Measurements from ENCODE around the gene MYL7.
"Not testable (repeated sequence)": the region's sequence is repeated elsewhere in the genome, so short reads cannot be mapped to it uniquely, and the experiment has no call there.

The MYL7 gene

DNA sequence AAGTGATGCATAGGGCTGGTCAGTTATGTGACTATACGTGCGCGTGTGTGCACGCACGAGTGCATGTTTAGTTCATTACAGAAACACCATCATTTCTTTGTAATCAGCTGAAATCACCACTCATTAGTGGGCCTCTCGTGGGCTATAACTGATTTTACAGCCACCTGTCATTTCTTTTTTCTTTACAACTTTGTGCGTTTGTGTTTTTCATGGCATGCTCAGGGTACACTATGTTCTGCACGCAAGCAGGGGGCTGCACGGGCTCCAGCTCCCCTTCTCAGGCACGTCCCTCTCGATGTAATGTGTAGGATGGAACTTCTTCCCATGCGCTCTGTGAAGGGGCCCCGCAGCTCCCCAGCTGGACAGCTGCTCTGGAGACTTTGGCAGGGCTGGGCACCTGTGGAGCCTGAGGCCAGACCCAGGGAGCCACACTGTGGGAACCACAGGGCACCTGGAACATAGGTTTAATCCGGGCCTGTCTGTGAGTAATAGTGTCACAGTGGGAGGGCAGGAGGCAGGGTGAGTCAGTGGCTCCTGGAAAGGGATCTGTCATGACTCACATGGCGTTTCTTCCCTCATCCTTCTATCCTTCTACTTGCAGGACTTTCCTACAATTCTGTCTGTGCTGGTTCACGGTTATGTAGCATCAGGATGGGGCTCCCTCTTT, 43.2 kb upstream of the MYL7 start:
- H3K9me3 ChIP-seq (ENCODE audit: control insufficient read depth, insufficient read depth, low read length), result no peaks in the 10 kb centered on the region; the same call in 1 of the 2 replicates
- no peak overlapping the region for H3K4me3 ChIP-seq (ENCODE audit: low read length)
- H3K27me3 ChIP-seq (ENCODE audit: control insufficient read depth, insufficient read depth, low read length), result no peaks in the 10 kb centered on the region
- DNase-seq (ENCODE audit: low read depth, low spot score), result no peak
- no peaks in the 10 kb centered on the region for H3K36me3 ChIP-seq (ENCODE audit: control insufficient read depth, insufficient read depth, low read length)
- no peak overlapping the region for H3K27ac ChIP-seq (ENCODE audit: low read length)
- no CpG with 5 or more reads among the region's 16 CpGs for WGBS (ENCODE audit: insufficient coverage, insufficient read length)
- H3K4me1 ChIP-seq (ENCODE audit: control insufficient read depth, insufficient read depth, low read length), result peaks cover 3% of the 10 kb centered on the region; the same call in 1 of the 2 replicates

DNA sequence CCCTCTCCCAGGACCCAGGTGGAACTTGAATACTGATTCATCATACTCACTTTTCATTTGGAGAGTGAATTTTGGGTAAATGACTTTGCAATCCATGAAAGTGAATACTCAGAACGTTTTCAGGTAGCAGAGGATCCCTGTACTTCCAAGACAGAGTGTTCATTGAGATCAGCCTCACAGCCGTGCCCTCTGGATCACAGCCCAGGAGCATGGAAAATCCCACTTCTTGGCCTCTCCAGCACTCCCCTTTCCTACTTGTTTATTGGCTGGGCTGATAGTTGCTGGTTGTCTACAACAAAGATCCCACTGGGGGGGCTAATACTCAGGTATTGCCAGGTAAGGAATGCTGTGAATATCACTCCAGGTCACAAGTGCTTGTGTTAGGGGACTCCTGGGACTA, 42.3 kb upstream of the MYL7 start:
- whole genome bisulfite sequencing (ENCODE audit: insufficient coverage, insufficient read length), result no CpG with 5 or more reads among the region's 2 CpGs
- Histone ChIP-seq H3K4me3 (ENCODE audit: low read length) (no peak overlapping the region), H3K27me3 (ENCODE audit: control insufficient read depth, insufficient read depth, low read length) (no peaks in the 10 kb centered on the region), H3K36me3 (ENCODE audit: control insufficient read depth, insufficient read depth, low read length) (no peaks in the 10 kb centered on the region), H3K9me3 (ENCODE audit: control insufficient read depth, insufficient read depth, low read length) (no peaks in the 10 kb centered on the region; the same call in 1 of the 2 replicates), H3K27ac (ENCODE audit: low read length) (no peak overlapping the region), H3K4me1 (ENCODE audit: control insufficient read depth, insufficient read depth, low read length) (no peaks in the 10 kb centered on the region)
- no peak for DNase-seq (ENCODE audit: low read depth, low spot score)

DNA sequence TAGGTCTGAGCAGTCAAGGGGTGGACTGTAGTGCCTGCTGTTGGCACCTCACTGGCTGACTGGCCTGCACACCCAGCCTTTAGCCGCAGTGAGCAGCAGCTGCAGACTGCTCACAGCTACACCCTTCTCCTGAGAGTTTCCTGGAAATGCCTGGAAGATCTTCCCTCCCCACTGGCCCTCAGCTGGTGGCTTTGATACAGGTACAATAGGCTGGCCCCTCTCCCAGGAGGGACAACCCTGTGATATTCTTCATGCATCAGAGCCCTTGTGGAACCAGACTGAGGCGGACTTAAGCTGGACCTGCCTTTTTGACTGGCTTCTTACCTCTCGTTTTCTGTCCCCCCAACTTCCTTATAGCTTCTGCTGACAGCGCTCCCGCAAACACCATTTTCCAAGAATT, 41.7 kb upstream of the MYL7 start:
- no peaks in the 10 kb centered on the region for H3K36me3 ChIP-seq (ENCODE audit: control insufficient read depth, insufficient read depth, low read length)
- no CpG with 5 or more reads among the region's 5 CpGs for WGBS (ENCODE audit: insufficient coverage, insufficient read length)
- DNase-seq (ENCODE audit: low read depth, low spot score), result no peak

DNA sequence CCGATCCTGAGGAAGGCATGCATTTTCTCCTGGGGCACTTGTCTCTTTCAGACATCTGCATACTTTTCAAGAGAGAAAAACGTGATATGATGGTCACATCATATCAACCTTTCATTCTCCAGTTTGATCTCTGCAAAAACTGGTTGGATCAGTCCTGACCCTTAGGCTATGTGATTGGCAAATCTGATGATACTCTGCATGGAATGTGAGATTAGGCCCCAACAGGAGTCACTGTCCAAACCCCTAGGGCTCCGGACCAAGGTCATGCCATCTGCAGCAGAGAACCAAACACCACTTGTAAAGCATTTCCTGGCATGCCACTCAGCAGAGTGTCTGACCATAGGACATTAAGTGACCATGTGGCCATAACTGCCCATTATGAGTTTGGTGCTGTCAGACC, 39.5 kb upstream of the MYL7 start:
- WGBS (ENCODE audit: insufficient coverage, insufficient read length), result no CpG with 5 or more reads among the region's 3 CpGs
- Histone ChIP-seq H3K4me3 (ENCODE audit: low read length) (no peak overlapping the region), H3K9me3 (ENCODE audit: control insufficient read depth, insufficient read depth, low read length) (no peaks in the 10 kb centered on the region; the same call in 1 of the 2 replicates), H3K36me3 (ENCODE audit: control insufficient read depth, insufficient read depth, low read length) (no peaks in the 10 kb centered on the region), H3K27ac (ENCODE audit: low read length) (no peak overlapping the region), H3K27me3 (ENCODE audit: control insufficient read depth, insufficient read depth, low read length) (no peaks in the 10 kb centered on the region), H3K4me1 (ENCODE audit: control insufficient read depth, insufficient read depth, low read length) (no peaks in the 10 kb centered on the region)
- DNase-seq (ENCODE audit: low read depth, low spot score), result no peak

More for the DNA sequence above, 41.7 kb upstream of the MYL7 start:
- H3K27ac ChIP-seq (ENCODE audit: low read length), result no peak overlapping the region
- H3K9me3 ChIP-seq (ENCODE audit: control insufficient read depth, insufficient read depth, low read length), result no peaks in the 10 kb centered on the region; the same call in 1 of the 2 replicates
- no peaks in the 10 kb centered on the region for H3K27me3 ChIP-seq (ENCODE audit: control insufficient read depth, insufficient read depth, low read length)
- H3K4me1 ChIP-seq (ENCODE audit: control insufficient read depth, insufficient read depth, low read length), result no peaks in the 10 kb centered on the region
- no peak overlapping the region for H3K4me3 ChIP-seq (ENCODE audit: low read length)

DNA sequence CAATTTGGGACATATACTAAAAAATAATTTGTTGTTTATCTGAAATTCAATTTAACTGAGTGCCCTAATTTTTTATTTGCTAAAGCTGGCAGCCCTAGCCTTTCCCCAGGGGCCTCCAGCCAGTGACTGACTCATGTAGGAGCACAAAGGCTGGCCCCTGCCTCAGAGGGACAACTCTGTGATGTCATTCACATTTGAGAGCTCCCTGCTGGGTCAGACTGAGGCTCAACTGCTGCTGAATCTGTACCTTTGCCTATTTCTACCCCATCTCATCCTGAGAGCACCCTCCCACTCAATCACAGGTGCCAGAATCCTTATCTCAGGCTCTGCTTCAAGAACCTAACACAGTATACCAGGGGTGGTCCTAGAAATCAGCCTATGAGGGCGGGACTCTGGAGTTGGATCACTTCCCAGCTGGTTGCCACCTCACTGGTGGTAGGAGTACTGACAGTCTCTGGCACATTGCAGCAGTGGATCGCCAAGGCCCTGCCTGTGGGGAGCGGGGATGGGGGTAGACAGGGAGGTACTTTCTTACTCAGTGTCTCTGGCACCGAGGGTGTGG, 36.5 kb upstream of the MYL7 start:
- H3K27ac ChIP-seq (ENCODE audit: low read length), result no peak overlapping the region
- H3K36me3 ChIP-seq (ENCODE audit: control insufficient read depth, insufficient read depth, low read length), result no peaks in the 10 kb centered on the region
- no peak overlapping the region for H3K4me3 ChIP-seq (ENCODE audit: low read length)
- no peaks in the 10 kb centered on the region for H3K27me3 ChIP-seq (ENCODE audit: control insufficient read depth, insufficient read depth, low read length)
- H3K9me3 ChIP-seq (ENCODE audit: control insufficient read depth, insufficient read depth, low read length), result no peaks in the 10 kb centered on the region; the same call in 1 of the 2 replicates
- DNase-seq (ENCODE audit: low read depth, low spot score), result no peak
- H3K4me1 ChIP-seq (ENCODE audit: control insufficient read depth, insufficient read depth, low read length), result no peaks in the 10 kb centered on the region
- no CpG with 5 or more reads among the region's 4 CpGs for WGBS (ENCODE audit: insufficient coverage, insufficient read length)

DNA sequence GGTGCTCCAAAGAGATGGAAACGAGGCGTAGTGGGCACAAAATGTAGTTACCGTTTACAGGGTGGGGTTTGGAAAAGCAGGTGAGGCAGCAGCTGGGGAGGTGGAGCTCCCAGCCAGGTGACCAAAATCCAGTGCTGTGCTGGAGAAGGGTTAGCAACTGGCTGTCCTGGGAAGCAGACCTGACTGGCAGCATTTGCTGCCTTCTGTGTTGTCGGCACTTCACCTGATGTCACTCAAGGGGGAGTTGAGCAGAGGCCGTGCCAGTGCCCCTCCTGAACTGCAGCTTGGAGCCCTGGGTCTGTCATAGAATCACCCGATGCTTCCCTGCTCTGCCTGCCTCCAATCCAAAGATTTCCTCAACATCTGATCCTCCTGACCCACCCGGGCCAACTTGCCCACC, 35.4 kb upstream of the MYL7 start:
- H3K27me3 ChIP-seq (ENCODE audit: control insufficient read depth, insufficient read depth, low read length), result no peaks in the 10 kb centered on the region
- WGBS (ENCODE audit: insufficient coverage, insufficient read length), result no CpG with 5 or more reads among the region's 7 CpGs
- no peak overlapping the region for H3K4me3 ChIP-seq (ENCODE audit: low read length)
- H3K9me3 ChIP-seq (ENCODE audit: control insufficient read depth, insufficient read depth, low read length), result no peaks in the 10 kb centered on the region
- no peak overlapping the region for H3K27ac ChIP-seq (ENCODE audit: low read length)
- no peaks in the 10 kb centered on the region for H3K4me1 ChIP-seq (ENCODE audit: control insufficient read depth, insufficient read depth, low read length)
- DNase-seq (ENCODE audit: low read depth, low spot score), result no peak
- H3K36me3 ChIP-seq (ENCODE audit: control insufficient read depth, insufficient read depth, low read length), result no peaks in the 10 kb centered on the region

DNA sequence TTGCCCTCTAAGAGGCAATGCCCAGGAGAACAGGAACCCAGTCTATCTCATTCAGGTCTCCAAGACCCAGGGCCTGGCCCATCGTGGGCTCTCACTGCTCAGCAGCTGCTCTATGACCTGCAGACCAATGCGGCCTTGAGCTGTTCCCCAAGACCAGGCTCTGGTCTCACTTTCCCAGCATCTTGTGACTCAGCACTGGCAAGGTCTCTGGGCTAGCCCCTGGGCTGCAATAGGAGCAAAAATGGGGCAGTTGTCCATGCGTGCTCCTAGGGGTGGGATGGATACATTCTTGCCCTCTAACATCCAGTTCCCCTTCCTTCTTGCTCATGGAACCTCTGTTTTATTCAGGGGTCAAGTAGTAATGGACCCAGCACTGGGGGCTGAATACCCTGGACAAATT, 34.6 kb upstream of the MYL7 start:
- Histone ChIP-seq H3K27ac (ENCODE audit: low read length) (no peak overlapping the region), H3K4me3 (ENCODE audit: low read length) (no peak overlapping the region), H3K36me3 (ENCODE audit: control insufficient read depth, insufficient read depth, low read length) (no peaks in the 10 kb centered on the region), H3K9me3 (ENCODE audit: control insufficient read depth, insufficient read depth, low read length) (no peaks in the 10 kb centered on the region), H3K4me1 (ENCODE audit: control insufficient read depth, insufficient read depth, low read length) (no peaks in the 10 kb centered on the region), H3K27me3 (ENCODE audit: control insufficient read depth, insufficient read depth, low read length) (no peaks in the 10 kb centered on the region)
- no CpG with 5 or more reads among the region's 3 CpGs for WGBS (ENCODE audit: insufficient coverage, insufficient read length)
- no peak for DNase-seq (ENCODE audit: low read depth, low spot score)

DNA sequence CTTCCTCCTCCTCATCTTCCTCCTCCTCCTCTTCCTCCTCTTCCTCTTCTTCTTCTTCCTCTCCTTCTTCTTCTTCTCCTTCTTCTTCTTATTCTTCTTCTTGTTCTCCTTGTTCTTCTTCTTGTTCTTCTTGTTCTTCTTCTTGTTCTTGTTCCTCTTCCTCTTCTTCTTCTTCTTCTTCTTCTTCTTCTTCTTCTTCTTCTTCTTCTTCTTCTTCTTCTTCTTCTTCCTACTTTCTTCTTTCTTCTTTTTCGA, 33.5 kb upstream of the MYL7 start:
- not testable (repeated sequence) for H3K4me1 ChIP-seq (ENCODE audit: control insufficient read depth, insufficient read depth, low read length); H3K4me3 ChIP-seq (ENCODE audit: low read length); H3K9me3 ChIP-seq (ENCODE audit: control insufficient read depth, insufficient read depth, low read length); DNase-seq (ENCODE audit: low read depth, low spot score); H3K27me3 ChIP-seq (ENCODE audit: control insufficient read depth, insufficient read depth, low read length); H3K36me3 ChIP-seq (ENCODE audit: control insufficient read depth, insufficient read depth, low read length); H3K27ac ChIP-seq (ENCODE audit: low read length)
- no CpG with 5 or more reads among the region's 1 CpG for WGBS (ENCODE audit: insufficient coverage, insufficient read length)

DNA sequence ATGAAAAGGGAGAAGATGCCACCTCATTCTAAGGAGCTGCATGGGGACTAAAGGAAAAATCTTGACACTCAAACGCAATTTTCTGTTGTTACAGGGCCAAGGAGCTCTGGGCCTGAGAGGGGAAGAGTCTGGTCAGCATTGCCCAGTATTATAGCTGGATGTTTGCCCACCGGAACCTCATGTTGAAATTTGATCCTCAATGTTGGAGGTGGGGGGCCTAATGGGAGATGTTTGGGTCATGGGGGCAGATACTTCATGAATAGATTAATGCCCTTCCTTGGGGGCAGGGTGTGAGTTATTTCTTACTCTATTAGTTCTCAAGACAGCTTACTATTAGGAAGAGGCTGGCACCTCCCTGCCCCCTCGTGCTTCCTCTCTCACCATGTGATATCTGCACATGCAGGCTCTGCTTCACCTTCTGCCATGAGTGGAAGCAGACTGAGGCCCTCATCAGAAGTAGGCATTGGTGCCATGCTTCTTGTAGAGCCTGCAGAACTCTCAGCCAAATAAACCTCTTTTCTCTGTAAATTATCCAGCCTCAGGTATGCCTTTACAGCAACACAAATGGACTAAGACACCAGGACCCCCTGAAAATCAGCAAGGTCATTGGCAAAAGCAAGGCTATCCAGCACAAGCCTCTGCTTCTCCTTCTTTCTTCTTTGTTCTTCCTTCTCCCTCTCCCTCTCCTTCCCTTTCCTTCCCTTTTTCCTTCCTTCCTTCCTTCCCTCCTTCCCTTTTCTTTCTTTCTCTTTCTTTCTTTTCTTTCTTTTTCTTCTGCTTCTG, 33.0 kb upstream of the MYL7 start:
- no CpG with 5 or more reads among the region's 3 CpGs for WGBS (ENCODE audit: insufficient coverage, insufficient read length)
- Histone ChIP-seq H3K27ac (ENCODE audit: low read length) (no peak overlapping the region), H3K27me3 (ENCODE audit: control insufficient read depth, insufficient read depth, low read length) (no peaks in the 10 kb centered on the region), H3K4me3 (ENCODE audit: low read length) (no peak overlapping the region), H3K9me3 (ENCODE audit: control insufficient read depth, insufficient read depth, low read length) (no peaks in the 10 kb centered on the region), H3K36me3 (ENCODE audit: control insufficient read depth, insufficient read depth, low read length) (no peaks in the 10 kb centered on the region), H3K4me1 (ENCODE audit: control insufficient read depth, insufficient read depth, low read length) (no peaks in the 10 kb centered on the region)
- DNase-seq (ENCODE audit: low read depth, low spot score), result no peak

DNA sequence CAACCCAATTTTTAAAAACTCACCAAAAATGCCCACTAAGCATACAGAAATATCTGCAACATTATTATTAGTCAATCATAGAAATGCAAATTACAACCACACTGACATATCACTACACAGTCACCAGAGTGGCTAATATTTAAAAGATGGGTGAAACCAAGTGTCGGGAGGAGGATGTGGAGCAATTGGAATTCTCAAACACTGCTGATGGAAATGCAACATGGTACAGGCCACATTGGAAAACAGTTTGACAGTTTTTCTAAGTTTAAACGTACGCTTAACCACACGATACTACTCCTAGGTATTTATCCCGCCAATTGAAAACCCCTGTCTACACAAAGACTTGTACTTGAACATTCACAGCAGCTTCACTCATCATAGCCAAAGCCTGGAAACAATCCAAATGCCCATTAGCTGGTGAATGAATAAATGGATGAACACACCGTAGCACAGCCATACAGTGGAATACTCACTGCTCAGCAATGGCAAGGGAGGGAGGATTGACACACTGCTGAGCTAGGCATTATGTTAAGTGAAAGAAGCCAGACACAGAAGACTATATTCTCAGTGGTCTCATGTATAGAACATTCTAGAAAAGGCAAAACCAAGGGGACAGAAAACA, 31.8 kb upstream of the MYL7 start:
- no peaks in the 10 kb centered on the region for H3K27me3 ChIP-seq (ENCODE audit: control insufficient read depth, insufficient read depth, low read length)
- no CpG with 5 or more reads among the region's 6 CpGs for WGBS (ENCODE audit: insufficient coverage, insufficient read length)
- H3K36me3 ChIP-seq (ENCODE audit: control insufficient read depth, insufficient read depth, low read length), result no peaks in the 10 kb centered on the region
- H3K27ac ChIP-seq (ENCODE audit: low read length), result no peak overlapping the region
- DNase-seq (ENCODE audit: low read depth, low spot score), result no peak
- H3K4me1 ChIP-seq (ENCODE audit: control insufficient read depth, insufficient read depth, low read length), result no peaks in the 10 kb centered on the region
- H3K9me3 ChIP-seq (ENCODE audit: control insufficient read depth, insufficient read depth, low read length), result no peaks in the 10 kb centered on the region
- H3K4me3 ChIP-seq (ENCODE audit: low read length), result no peak overlapping the region

All from iPS DF 6.9 (cell line).